Breast epithelium (tissue), 3 donors: Measurements from ENCODE around the gene TEPSIN.

ENCODE experiments used
- POLR2AphosphoS5 ChIP-seq, 3 donors: sonication (generic); formaldehyde crosslinking; IDR thresholded peaks; one replicate each; pipeline ENCODE4 v1.6.1; 2017; ENCODE audit warnings: antibody characterized with exemption in 3 of 3
- TF ChIP-seq, protein P1 (sequence below), 3 donors: fragments of 450-650 bp; IDR thresholded peaks; one replicate each; pipeline ENCODE4 v1.5.1; 2016 to 2017; ENCODE audit warnings: antibody characterized with exemption in 3 of 3, mild to moderate bottlenecking in 3 of 3, moderate library complexity in 3 of 3

DNA sequence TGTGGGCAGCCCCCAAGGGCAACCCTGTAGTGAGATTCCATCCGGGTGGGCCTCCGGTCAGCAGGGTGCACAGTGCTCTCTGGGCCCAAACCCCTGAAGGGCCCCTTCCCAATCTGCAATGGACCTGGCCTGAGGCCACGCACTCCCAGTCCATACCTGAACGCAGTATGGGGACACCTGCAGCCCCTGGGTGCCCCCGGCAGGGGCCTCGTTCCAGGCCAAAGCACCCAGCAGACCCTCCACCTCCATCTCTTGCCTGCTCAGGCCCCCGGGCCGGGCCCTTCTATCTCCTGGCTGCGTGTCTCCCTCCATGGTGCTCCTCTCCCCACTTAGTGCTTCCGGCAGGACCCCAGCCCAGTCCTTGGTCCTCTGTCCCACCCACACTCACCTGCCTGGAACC, 55.5 kb downstream of the TEPSIN start:
- TF ChIP-seq, protein P1, sequence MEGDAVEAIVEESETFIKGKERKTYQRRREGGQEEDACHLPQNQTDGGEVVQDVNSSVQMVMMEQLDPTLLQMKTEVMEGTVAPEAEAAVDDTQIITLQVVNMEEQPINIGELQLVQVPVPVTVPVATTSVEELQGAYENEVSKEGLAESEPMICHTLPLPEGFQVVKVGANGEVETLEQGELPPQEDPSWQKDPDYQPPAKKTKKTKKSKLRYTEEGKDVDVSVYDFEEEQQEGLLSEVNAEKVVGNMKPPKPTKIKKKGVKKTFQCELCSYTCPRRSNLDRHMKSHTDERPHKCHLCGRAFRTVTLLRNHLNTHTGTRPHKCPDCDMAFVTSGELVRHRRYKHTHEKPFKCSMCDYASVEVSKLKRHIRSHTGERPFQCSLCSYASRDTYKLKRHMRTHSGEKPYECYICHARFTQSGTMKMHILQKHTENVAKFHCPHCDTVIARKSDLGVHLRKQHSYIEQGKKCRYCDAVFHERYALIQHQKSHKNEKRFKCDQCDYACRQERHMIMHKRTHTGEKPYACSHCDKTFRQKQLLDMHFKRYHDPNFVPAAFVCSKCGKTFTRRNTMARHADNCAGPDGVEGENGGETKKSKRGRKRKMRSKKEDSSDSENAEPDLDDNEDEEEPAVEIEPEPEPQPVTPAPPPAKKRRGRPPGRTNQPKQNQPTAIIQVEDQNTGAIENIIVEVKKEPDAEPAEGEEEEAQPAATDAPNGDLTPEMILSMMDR (IDR thresholded peaks at IDR 0.05): no peak
- no peak for TF ChIP-seq POLR2AphosphoS5 (IDR thresholded peaks at IDR 0.05)
